GM12878 (cell line): ENCODE measurements around the gene LGMN. TPM values are rescaled to one million over a fixed set of nuclear protein-coding genes. Genes with fewer than 3 reads are reported as not detected.

Source experiments
- ATAC-seq: fragments of 200-7000 bp; cut with Tn5 transposase; 3 replicates; pipeline ENCODE4 v1.9.1; 2020; ENCODE audit warnings: mild to moderate bottlenecking, moderate library complexity
- BruUV-seq: library from RNA; stranded (reverse); fragments of 400-500 nt; replicated peaks from 2 replicates; lab custom pipeline; 2021; lab: Mats Ljungman, UMichigan
- CTCF ChIA-PET: fragments of 300-600 bp; sonication (Branson Sonifier 250); formaldehyde crosslinking; extraction: SDS; loops from one replicate; lab custom pipeline; 2021; ENCODE audit warnings: inconsistent platforms; lab: Yijun Ruan, JAX
- POLR2A ChIA-PET: fragments of 350-600 bp; formaldehyde crosslinking; extraction: SDS; loops from one replicate; lab custom pipeline; 2021; ENCODE audit warnings: inconsistent platforms; lab: Charles Lee
- RAD21 ChIA-PET: fragments of 300-600 bp; sonication (Branson Sonifier 250); formaldehyde crosslinking; loops from one replicate; lab custom pipeline; 2023; ENCODE audit warnings: antibody characterized with exemption; ENCODE audit not compliant: unreplicated experiment; lab: Charles Lee
- SMC1A ChIA-PET: fragments of 300-600 bp; sonication (Branson Sonifier 250); formaldehyde crosslinking; loops from one replicate; lab custom pipeline; 2023; ENCODE audit not compliant: unreplicated experiment, uncharacterized antibody; lab: Charles Lee
- DNase-seq: peaks from one replicate; pipeline ENCODE4 v3.0.0-alpha.2; 2011; ENCODE audit warnings: low read depth, low spot score
- FAIRE-seq: peaks from 3 replicates; lab custom pipeline; 2011; peaks lifted over from hg19 to GRCh38; lab: Jason Lieb, UNC
- H2AFZ ChIP-seq: 2 replicates; pipeline ENCODE4 v1.6.0; 2011; ENCODE audit warnings: low read depth, low read length, control low read depth; ENCODE audit not compliant: control insufficient read depth
- H3K27ac ChIP-seq: 2 replicates; pipeline ENCODE4 v1.5.1; 2011; ENCODE audit warnings: control low read depth; ENCODE audit not compliant: control insufficient read depth, insufficient read depth
- H3K27me3 ChIP-seq, 2 experiments: replicated peaks in 1 of 2; 2 replicates each; pipeline versions ENCODE4 v1.6.0 to v1.6.1; 2011; ENCODE audit warnings: low read length in 1 of 2; ENCODE audit not compliant: control insufficient read depth in 2 of 2, insufficient read depth in 2 of 2
- H3K36me3 ChIP-seq, 2 experiments: 2 replicates each; pipeline ENCODE4 v1.5.1; 2011; ENCODE audit warnings: low read length in 1 of 2; ENCODE audit not compliant: control insufficient read depth in 2 of 2, insufficient read depth in 2 of 2
- H3K4me1 ChIP-seq: 2 replicates; pipeline ENCODE4 v1.6.1; 2011; ENCODE audit warnings: mild to moderate bottlenecking, low read length, moderate library complexity, mixed read lengths; ENCODE audit not compliant: control insufficient read depth, insufficient read depth
- H3K4me2 ChIP-seq: 2 replicates; pipeline ENCODE4 v1.6.0; 2011; ENCODE audit warnings: control low read depth; ENCODE audit not compliant: control insufficient read depth, insufficient read depth
- H3K4me3 ChIP-seq: fragments of 200-600 bp; sonication (generic); 2 replicates; pipeline ENCODE4 v1.5.1; 2016
- H3K79me2 ChIP-seq: 2 replicates; pipeline ENCODE4 v1.6.0; 2011; ENCODE audit warnings: low read length; ENCODE audit not compliant: control insufficient read depth, insufficient read depth
- H3K9ac ChIP-seq: 2 replicates; pipeline ENCODE4 v1.8.0; 2011; ENCODE audit warnings: low read length, control low read depth, mixed read lengths; ENCODE audit not compliant: control insufficient read depth, insufficient read depth
- H3K9me3 ChIP-seq: replicated peaks from 3 replicates; pipeline ENCODE4 v1.5.1; 2011; ENCODE audit warnings: mild to moderate bottlenecking, low read length; ENCODE audit not compliant: control insufficient read depth, insufficient read depth
- H4K20me1 ChIP-seq: 2 replicates; pipeline ENCODE4 v1.6.0; 2011; ENCODE audit not compliant: control insufficient read depth, insufficient read depth
- ATF7 ChIP-seq: fragments of 450-650 bp; IDR thresholded peaks from 2 replicates; pipeline ENCODE4 v1.6.1; 2016; ENCODE audit warnings: low read depth, mild to moderate bottlenecking
- BACH1 ChIP-seq: fragments of 450-650 bp; IDR thresholded peaks from 2 replicates; pipeline ENCODE4 v1.6.1; 2017; ENCODE audit warnings: mild to moderate bottlenecking, borderline replicate concordance
- BMI1 ChIP-seq: fragments of 450-650 bp; IDR thresholded peaks from 2 replicates; pipeline ENCODE4 v1.6.1; 2016; ENCODE audit warnings: mild to moderate bottlenecking, moderate library complexity, borderline replicate concordance
- SIN3A ChIP-seq: IDR thresholded peaks from 2 replicates; pipeline ENCODE4 v1.6.1; 2012; ENCODE audit warnings: low read depth, low read length, improper control_type of control experiment
- SREBF1 ChIP-seq: IDR thresholded peaks from 2 replicates; pipeline ENCODE4 v1.6.1; 2012; ENCODE audit warnings: mild to moderate bottlenecking, low read length
- TBL1XR1 ChIP-seq: IDR thresholded peaks from 2 replicates; pipeline ENCODE4 v1.6.1; 2012; ENCODE audit warnings: low read depth, low read length, improper control_type of control experiment
- TCF3 ChIP-seq: IDR thresholded peaks from 2 replicates; pipeline ENCODE4 v1.6.1; 2012; ENCODE audit warnings: low read depth, mild to moderate bottlenecking, low read length, borderline replicate concordance; ENCODE audit not compliant: insufficient read depth
- YY1 ChIP-seq: IDR thresholded peaks from 2 replicates; pipeline ENCODE4 v1.6.1; 2011; ENCODE audit warnings: low read depth, mild to moderate bottlenecking, low read length
- ZBTB40 ChIP-seq: fragments of 450-650 bp; IDR thresholded peaks from 2 replicates; pipeline ENCODE4 v1.6.1; 2016; ENCODE audit warnings: mild to moderate bottlenecking, moderate library complexity, borderline replicate concordance
- WGBS: methylation state at CpG from one replicate; pipeline ENCODE4 v1.1.6; 2016; ENCODE audit warnings: low lambda C conversion rate; ENCODE audit not compliant: insufficient replicate concordance, insufficient coverage; ENCODE audit errors: missing lambda C conversion rate; 5-methylcytosine and 5-hydroxymethylcytosine counted together
- in situ Hi-C: fragments of 300-500 bp; cut with MboI; formaldehyde crosslinking; loops from 9 replicates; pipeline ENCODE4 v1.14.3; 2018; ENCODE audit warnings: mixed read lengths
- intact Hi-C: fragments of 100-400 bp; cut with micrococcal nuclease; formaldehyde crosslinking; loops from one replicate; pipeline ENCODE4 v1.14.2; 2022; ENCODE audit not compliant: unreplicated experiment
- polyA plus RNA-seq, 11 experiments: library from polyadenylated mRNA; depleted of rRNA in 4 of 11; unstranded in 6 of 11; stranded (reverse) in 5 of 11; fragments of >200 nt; fragmentation: Nextera tagmentation in 4 of 11; fragmentation: Illumina TruSeq in 1 of 11; extraction: Ambion mirVana in 4 of 11; extraction: Trizol in 1 of 11; gene quantifications; 1 replicate in 1 of 11; 2 replicates in 10 of 11; pipeline versions ENCODE4 v1.2.1 to v1.2.3, GENCODE V29; 2011 to 2016; ENCODE audit warnings: inconsistent platforms in 2 of 11, missing spikeins in 2 of 11, low read depth in 1 of 11
- total RNA-seq, 4 experiments: library from RNA; depleted of rRNA in 3 of 4; stranded (reverse); fragments of >200 nt in 3 of 4; fragmentation: Illumina TruSeq in 1 of 4; extraction: Trizol in 1 of 4; gene quantifications; 2 replicates each; pipeline versions ENCODE4 v1.2.1 to v1.2.3, GENCODE V29; 2013 to 2021
- TF ChIP-seq, protein P1 (sequence below): IDR thresholded peaks from 2 replicates; pipeline ENCODE4 v1.6.1; 2012; ENCODE audit warnings: improper control_type of control experiment, low read depth, low read length; ENCODE audit not compliant: insufficient replicate concordance
- TF ChIP-seq, protein P2 (sequence below): IDR thresholded peaks from 2 replicates; pipeline ENCODE4 v1.6.1; 2011; ENCODE audit warnings: low read depth, low read length, improper control_type of control experiment, borderline replicate concordance

Gene LGMN
- total and polyA plus RNA-seq, 10 of the 15 experiments (the other 5 are each of a cell fraction or from before 2014, with no cell fraction given): 0.71 to 192 (median 3.9) TPM

- in situ Hi-C loops (loop anchor here (10.0 kb wide), 1 partner anchor 669 kb away; the partner anchor contains the start of genes CPSF2 and NDUFB1), intact Hi-C loops (no loop called here)
- FAIRE-seq (peak; percentile 87), ATAC-seq (peak; percentile 97), DNase-seq (peak; percentile 95)
- ChIA-PET SMC1A (interaction anchor here (0.8 to 2.0 kb wide), 3 partner anchors 11 to 50 kb away, joined by 3 to 8 read pairs (median 4); no protein-coding TSS in a partner anchor), POLR2A (no interaction called here), CTCF (interaction anchor here (0.6 to 1.5 kb wide), 2 partner anchors 104 to 320 kb away, joined by 4 read pairs; no protein-coding TSS in a partner anchor), RAD21 (interaction anchor here (1.1 kb wide), 1 partner anchor 46 kb away, joined by 3 read pairs; no protein-coding TSS in a partner anchor)
- peaks cover 3% of the 10 kb centered on the region for H3K9me3 ChIP-seq
- peaks cover 0 to 12% of the 10 kb centered on the region in 2 experiments; a peak in 2 of 4 replicates for H3K36me3 ChIP-seq
- 2% methylated on average over 71 of the region's 71 CpGs for WGBS
- peak within 1 kb of the TSS; percentile 87 for H3K9ac ChIP-seq
- H3K4me3 ChIP-seq: peak within 1 kb of the TSS; percentile 83
- no peaks in the 10 kb centered on the region for H4K20me1 ChIP-seq
- H3K27me3 ChIP-seq: no peaks in the 10 kb centered on the region
- no TSS peak for BruUV-seq
- H3K27ac ChIP-seq: peak within 1 kb of the TSS; percentile 93
- H3K4me2 ChIP-seq: peak within 1 kb of the TSS; percentile 81
- H3K4me1 ChIP-seq: peaks cover 8% of the 10 kb centered on the region
- peaks cover 25% of the 10 kb centered on the region for H3K79me2 ChIP-seq
- H2AFZ ChIP-seq: peak within 1 kb of the TSS; percentile 84
- TF ChIP-seq TBL1XR1 (peak; percentile 53; the same call in 1 of the 2 replicates), SREBF1 (no peak), BACH1 (peak; percentile 66; the same call in 1 of the 2 replicates), SIN3A (peak; percentile 79; the same call in 1 of the 2 replicates), TCF3 (peak; percentile 80; the same call in 1 of the 2 replicates), ZBTB40 (0 out of 2 replicates have a peak, but pooled peaks have one; percentile 25), BMI1 (no peak), ATF7 (peak; percentile 26; the same call in 1 of the 2 replicates), YY1 (peak; percentile 27; the same call in 1 of the 2 replicates)
- TF ChIP-seq, protein P1, sequence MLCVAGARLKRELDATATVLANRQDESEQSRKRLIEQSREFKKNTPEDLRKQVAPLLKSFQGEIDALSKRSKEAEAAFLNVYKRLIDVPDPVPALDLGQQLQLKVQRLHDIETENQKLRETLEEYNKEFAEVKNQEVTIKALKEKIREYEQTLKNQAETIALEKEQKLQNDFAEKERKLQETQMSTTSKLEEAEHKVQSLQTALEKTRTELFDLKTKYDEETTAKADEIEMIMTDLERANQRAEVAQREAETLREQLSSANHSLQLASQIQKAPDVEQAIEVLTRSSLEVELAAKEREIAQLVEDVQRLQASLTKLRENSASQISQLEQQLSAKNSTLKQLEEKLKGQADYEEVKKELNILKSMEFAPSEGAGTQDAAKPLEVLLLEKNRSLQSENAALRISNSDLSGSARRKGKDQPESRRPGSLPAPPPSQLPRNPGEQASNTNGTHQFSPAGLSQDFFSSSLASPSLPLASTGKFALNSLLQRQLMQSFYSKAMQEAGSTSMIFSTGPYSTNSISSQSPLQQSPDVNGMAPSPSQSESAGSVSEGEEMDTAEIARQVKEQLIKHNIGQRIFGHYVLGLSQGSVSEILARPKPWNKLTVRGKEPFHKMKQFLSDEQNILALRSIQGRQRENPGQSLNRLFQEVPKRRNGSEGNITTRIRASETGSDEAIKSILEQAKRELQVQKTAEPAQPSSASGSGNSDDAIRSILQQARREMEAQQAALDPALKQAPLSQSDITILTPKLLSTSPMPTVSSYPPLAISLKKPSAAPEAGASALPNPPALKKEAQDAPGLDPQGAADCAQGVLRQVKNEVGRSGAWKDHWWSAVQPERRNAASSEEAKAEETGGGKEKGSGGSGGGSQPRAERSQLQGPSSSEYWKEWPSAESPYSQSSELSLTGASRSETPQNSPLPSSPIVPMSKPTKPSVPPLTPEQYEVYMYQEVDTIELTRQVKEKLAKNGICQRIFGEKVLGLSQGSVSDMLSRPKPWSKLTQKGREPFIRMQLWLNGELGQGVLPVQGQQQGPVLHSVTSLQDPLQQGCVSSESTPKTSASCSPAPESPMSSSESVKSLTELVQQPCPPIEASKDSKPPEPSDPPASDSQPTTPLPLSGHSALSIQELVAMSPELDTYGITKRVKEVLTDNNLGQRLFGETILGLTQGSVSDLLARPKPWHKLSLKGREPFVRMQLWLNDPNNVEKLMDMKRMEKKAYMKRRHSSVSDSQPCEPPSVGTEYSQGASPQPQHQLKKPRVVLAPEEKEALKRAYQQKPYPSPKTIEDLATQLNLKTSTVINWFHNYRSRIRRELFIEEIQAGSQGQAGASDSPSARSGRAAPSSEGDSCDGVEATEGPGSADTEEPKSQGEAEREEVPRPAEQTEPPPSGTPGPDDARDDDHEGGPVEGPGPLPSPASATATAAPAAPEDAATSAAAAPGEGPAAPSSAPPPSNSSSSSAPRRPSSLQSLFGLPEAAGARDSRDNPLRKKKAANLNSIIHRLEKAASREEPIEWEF: no peak
- TF ChIP-seq, protein P2, sequence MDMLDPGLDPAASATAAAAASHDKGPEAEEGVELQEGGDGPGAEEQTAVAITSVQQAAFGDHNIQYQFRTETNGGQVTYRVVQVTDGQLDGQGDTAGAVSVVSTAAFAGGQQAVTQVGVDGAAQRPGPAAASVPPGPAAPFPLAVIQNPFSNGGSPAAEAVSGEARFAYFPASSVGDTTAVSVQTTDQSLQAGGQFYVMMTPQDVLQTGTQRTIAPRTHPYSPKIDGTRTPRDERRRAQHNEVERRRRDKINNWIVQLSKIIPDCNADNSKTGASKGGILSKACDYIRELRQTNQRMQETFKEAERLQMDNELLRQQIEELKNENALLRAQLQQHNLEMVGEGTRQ: peak; percentile 83
Observed at GRCh38 chr14:92793709-92794546, 45.5 kb upstream of the LGMN start, which contains the start of gene GOLGA5. GOLGA5 (plus strand) TSS chr14:92794305; CDS start chr14:92797438, 3,133 bp downstream.
